GM23338 (cell line): ENCODE data around the gene ZNF787. TPM values are rescaled to one million over a fixed set of nuclear protein-coding genes. Genes with fewer than 3 reads are reported as not detected.

Experiments used
- ATAC-seq: fragments of 200-7000 bp; cut with Tn5 transposase; 3 replicates; pipeline ENCODE4 v1.9.1; 2020
- DNase-seq: peaks from one replicate; pipeline ENCODE4 v3.0.0-alpha.2; 2015; ENCODE audit warnings: low spot score
- H2AFZ ChIP-seq: fragments of 200-600 bp; sonication (generic); 2 replicates; pipeline ENCODE4 v1.8.0; 2016; ENCODE audit warnings: antibody characterized with exemption, mild to moderate bottlenecking, moderate library complexity
- H3F3A ChIP-seq: fragments of 200-600 bp; sonication (generic); replicated peaks from 2 replicates; pipeline ENCODE4 v1.8.0; 2017; ENCODE audit warnings: antibody characterized with exemption, mixed run types, low read depth
- H3K27ac ChIP-seq: fragments of 200-600 bp; sonication (generic); 2 replicates; pipeline ENCODE4 v1.6.1; 2016; ENCODE audit warnings: low read depth
- H3K27me3 ChIP-seq: fragments of 200-600 bp; sonication (generic); 2 replicates; pipeline ENCODE4 v1.8.0; 2016; ENCODE audit warnings: mild to moderate bottlenecking, mixed run types, moderate library complexity; ENCODE audit not compliant: insufficient read depth
- H3K36me3 ChIP-seq: fragments of 200-600 bp; sonication (generic); 2 replicates; pipeline ENCODE4 v1.8.0; 2016; ENCODE audit warnings: mild to moderate bottlenecking; ENCODE audit not compliant: insufficient read depth
- H3K4me1 ChIP-seq: fragments of 200-600 bp; sonication (generic); 2 replicates; pipeline ENCODE4 v1.8.0; 2016; ENCODE audit warnings: mild to moderate bottlenecking, moderate library complexity; ENCODE audit not compliant: insufficient read depth
- H3K4me2 ChIP-seq: fragments of 200-600 bp; sonication (generic); 2 replicates; pipeline ENCODE4 v1.7.1; 2017; ENCODE audit warnings: mixed run types
- H3K4me3 ChIP-seq: fragments of 200-600 bp; sonication (generic); 2 replicates; pipeline ENCODE4 v1.6.1; 2016; ENCODE audit warnings: mixed run types
- H3K79me2 ChIP-seq: fragments of 200-600 bp; sonication (generic); replicated peaks from 2 replicates; pipeline ENCODE4 v1.8.0; 2017; ENCODE audit warnings: mild to moderate bottlenecking; ENCODE audit not compliant: insufficient read depth
- H3K9me2 ChIP-seq: fragments of 200-600 bp; sonication (generic); 2 replicates; pipeline ENCODE4 v1.8.0; 2017; ENCODE audit not compliant: insufficient read depth
- H4K20me1 ChIP-seq: fragments of 200-600 bp; sonication (generic); replicated peaks from 2 replicates; pipeline ENCODE4 v1.8.0; 2017; ENCODE audit warnings: mild to moderate bottlenecking; ENCODE audit not compliant: insufficient read depth
- H3K27ac Mint-ChIP-seq: 2 replicates; pipeline ENCODE4 v1.8.0; 2020; ENCODE audit warnings: inconsistent platforms, mild to moderate bottlenecking, moderate library complexity, mixed read lengths
- H3K27me3 Mint-ChIP-seq: 3 replicates; pipeline ENCODE4 v1.8.0; 2022; ENCODE audit warnings: low read depth, mild to moderate bottlenecking, moderate library complexity, mixed read lengths, inconsistent platforms; ENCODE audit not compliant: insufficient read depth, poor library complexity
- H3K36me3 Mint-ChIP-seq: 3 replicates; pipeline ENCODE4 v1.8.0; 2021; ENCODE audit warnings: low read depth, mild to moderate bottlenecking, inconsistent platforms, moderate library complexity, mixed read lengths
- H3K4me1 Mint-ChIP-seq: 3 replicates; pipeline ENCODE4 v1.8.0; 2020; ENCODE audit warnings: mild to moderate bottlenecking, inconsistent platforms, mixed read lengths
- H3K4me3 Mint-ChIP-seq: 3 replicates; pipeline ENCODE4 v1.8.0; 2021; ENCODE audit warnings: moderate library complexity, mild to moderate bottlenecking, inconsistent platforms, mixed read lengths
- H3K9me3 Mint-ChIP-seq: 3 replicates; pipeline ENCODE4 v1.8.0; 2020; ENCODE audit warnings: moderate library complexity, mild to moderate bottlenecking, inconsistent platforms, mixed read lengths
- CREB1 ChIP-seq: fragments of 250-450 bp; sonication (Bioruptor Pico); IDR thresholded peaks from 2 replicates; pipeline ENCODE4 v1.5.0; 2020; ENCODE audit warnings: low read depth, mild to moderate bottlenecking, moderate library complexity
- EZH2 ChIP-seq: fragments of 200-600 bp; sonication (generic); IDR thresholded peaks from one replicate; pipeline ENCODE4 v1.8.0; 2017; ENCODE audit warnings: antibody characterized with exemption, mild to moderate bottlenecking, low read depth; ENCODE audit not compliant: unreplicated experiment
- EZH2phosphoT487 ChIP-seq: fragments of 200-600 bp; sonication (generic); IDR thresholded peaks from one replicate; pipeline ENCODE4 v1.8.1; 2018; ENCODE audit warnings: antibody characterized with exemption; ENCODE audit not compliant: unreplicated experiment
- JUNB ChIP-seq: IDR thresholded peaks from one replicate; pipeline ENCODE4 v1.6.1; 2016; ENCODE audit warnings: antibody characterized with exemption; ENCODE audit not compliant: unreplicated experiment
- NANOG ChIP-seq: IDR thresholded peaks from 2 replicates; pipeline ENCODE4 v1.6.1; 2016; ENCODE audit warnings: antibody characterized with exemption, borderline replicate concordance
- POLR2AphosphoS5 ChIP-seq: IDR thresholded peaks from 2 replicates; pipeline ENCODE4 v1.6.1; 2016; ENCODE audit warnings: antibody characterized with exemption, low read depth
- STAT1 ChIP-seq: IDR thresholded peaks from one replicate; pipeline ENCODE4 v1.6.1; 2016; ENCODE audit warnings: antibody characterized with exemption; ENCODE audit not compliant: unreplicated experiment
- ZNF114 ChIP-seq: fragments of 250-450 bp; sonication (Bioruptor Pico); IDR thresholded peaks from 2 replicates; pipeline ENCODE4 v1.5.0; 2020; ENCODE audit warnings: mild to moderate bottlenecking, moderate library complexity
- ZNF331 ChIP-seq: fragments of 250-450 bp; sonication (Bioruptor Pico); IDR thresholded peaks from 2 replicates; pipeline ENCODE4 v1.5.0; 2020; ENCODE audit warnings: low read depth, mild to moderate bottlenecking, moderate library complexity
- polyA plus RNA-seq: library from polyadenylated mRNA; unstranded; fragments of >200 nt; fragmentation: Nextera tagmentation; extraction: Ambion mirVana; gene quantifications from 2 replicates; pipeline ENCODE4 v1.2.1, GENCODE V29; 2016
- total RNA-seq: library from RNA; depleted of rRNA; stranded (reverse); fragments of >200 nt; shearing (Covaris generic); gene quantifications from 2 replicates; pipeline ENCODE4 v1.2.3, GENCODE V29; 2014
- TF ChIP-seq, protein P1 (sequence below): IDR thresholded peaks from 2 replicates; pipeline ENCODE4 v1.6.1; 2016; ENCODE audit warnings: antibody characterized with exemption
- TF ChIP-seq, protein P2 (sequence below), 2 experiments: fragments of 200-600 bp in 1 of 2; sonication (generic) in 1 of 2; conservative IDR thresholded peaks; 2 replicates each; pipeline versions ENCODE4 v1.5.1 to v1.6.1; 2016 to 2017; ENCODE audit warnings: antibody characterized with exemption in 2 of 2, low read depth in 2 of 2, mild to moderate bottlenecking in 2 of 2, moderate library complexity in 1 of 2
- TF ChIP-seq, protein P3 (sequence below): IDR thresholded peaks from one replicate; pipeline ENCODE4 v1.6.1; 2018; ENCODE audit warnings: antibody characterized with exemption; ENCODE audit not compliant: unreplicated experiment
- TF ChIP-seq, protein P4 (sequence below): fragments of 250-450 bp; sonication (Bioruptor Pico); IDR thresholded peaks from 2 replicates; pipeline ENCODE4 v1.5.0; 2020; ENCODE audit warnings: mild to moderate bottlenecking, moderate library complexity

The ZNF787 gene
- total and polyA plus RNA-seq, 2 experiments from 2014 or later: 12.5 to 44.6 TPM

DNA sequence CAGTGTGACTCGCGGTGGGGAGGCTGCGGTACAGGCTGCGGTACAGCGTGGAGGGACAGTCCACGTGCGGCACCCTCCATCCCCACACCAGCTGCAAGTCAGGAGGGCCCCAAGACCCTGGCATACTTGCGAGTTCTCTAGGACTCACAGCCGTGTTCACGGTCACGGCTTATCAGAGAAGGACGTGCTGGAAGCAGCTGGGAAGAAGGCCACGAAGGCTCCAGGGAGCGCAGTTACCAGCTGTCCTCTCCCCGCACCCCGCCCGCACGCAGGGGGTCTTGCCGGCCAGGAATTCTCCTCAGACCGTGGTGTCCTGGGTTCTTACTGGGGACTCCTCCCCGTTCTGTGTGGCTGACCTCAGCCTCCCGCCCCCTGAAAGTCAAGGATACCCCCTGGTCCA, 26.2 kb upstream of the ZNF787 start:
- no peak overlapping the region for H3K27ac Mint-ChIP-seq
- Histone ChIP-seq H3K4me3 (no peak overlapping the region), H3K27ac (no peak overlapping the region), H3K4me2 (no peak overlapping the region), H3K79me2 (peaks cover 44% of the 10 kb centered on the region), H3K4me1 (peaks cover 2% of the 10 kb centered on the region; the same call in 1 of the 2 replicates), H2AFZ (no peak overlapping the region), H3K27me3 (no peaks in the 10 kb centered on the region), H4K20me1 (peaks cover 7% of the 10 kb centered on the region; the same call in 1 of the 2 replicates), H3K36me3 (no peaks in the 10 kb centered on the region; the same call in 1 of the 2 replicates), H3K9me2 (no peaks in the 10 kb centered on the region), H3F3A (0 out of 2 replicates have a peak, but pooled peaks cover 6% of the 10 kb centered on the region)
- H3K4me3 Mint-ChIP-seq: no peak overlapping the region
- peaks cover 12% of the 10 kb centered on the region for H3K4me1 Mint-ChIP-seq
- ATAC-seq (no peak), DNase-seq (no peak)
- H3K36me3 Mint-ChIP-seq: peaks cover 34% of the 10 kb centered on the region
- H3K9me3 Mint-ChIP-seq: peaks cover 5% of the 10 kb centered on the region; the same call in 2 of the 3 replicates
- no peak for TF ChIP-seq JUNB
- no peak for TF ChIP-seq ZNF331 (CRISPR knock-in tag)
- TF ChIP-seq, protein P1, sequence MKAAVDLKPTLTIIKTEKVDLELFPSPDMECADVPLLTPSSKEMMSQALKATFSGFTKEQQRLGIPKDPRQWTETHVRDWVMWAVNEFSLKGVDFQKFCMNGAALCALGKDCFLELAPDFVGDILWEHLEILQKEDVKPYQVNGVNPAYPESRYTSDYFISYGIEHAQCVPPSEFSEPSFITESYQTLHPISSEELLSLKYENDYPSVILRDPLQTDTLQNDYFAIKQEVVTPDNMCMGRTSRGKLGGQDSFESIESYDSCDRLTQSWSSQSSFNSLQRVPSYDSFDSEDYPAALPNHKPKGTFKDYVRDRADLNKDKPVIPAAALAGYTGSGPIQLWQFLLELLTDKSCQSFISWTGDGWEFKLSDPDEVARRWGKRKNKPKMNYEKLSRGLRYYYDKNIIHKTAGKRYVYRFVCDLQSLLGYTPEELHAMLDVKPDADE: no peak
- TF ChIP-seq, protein P2, sequence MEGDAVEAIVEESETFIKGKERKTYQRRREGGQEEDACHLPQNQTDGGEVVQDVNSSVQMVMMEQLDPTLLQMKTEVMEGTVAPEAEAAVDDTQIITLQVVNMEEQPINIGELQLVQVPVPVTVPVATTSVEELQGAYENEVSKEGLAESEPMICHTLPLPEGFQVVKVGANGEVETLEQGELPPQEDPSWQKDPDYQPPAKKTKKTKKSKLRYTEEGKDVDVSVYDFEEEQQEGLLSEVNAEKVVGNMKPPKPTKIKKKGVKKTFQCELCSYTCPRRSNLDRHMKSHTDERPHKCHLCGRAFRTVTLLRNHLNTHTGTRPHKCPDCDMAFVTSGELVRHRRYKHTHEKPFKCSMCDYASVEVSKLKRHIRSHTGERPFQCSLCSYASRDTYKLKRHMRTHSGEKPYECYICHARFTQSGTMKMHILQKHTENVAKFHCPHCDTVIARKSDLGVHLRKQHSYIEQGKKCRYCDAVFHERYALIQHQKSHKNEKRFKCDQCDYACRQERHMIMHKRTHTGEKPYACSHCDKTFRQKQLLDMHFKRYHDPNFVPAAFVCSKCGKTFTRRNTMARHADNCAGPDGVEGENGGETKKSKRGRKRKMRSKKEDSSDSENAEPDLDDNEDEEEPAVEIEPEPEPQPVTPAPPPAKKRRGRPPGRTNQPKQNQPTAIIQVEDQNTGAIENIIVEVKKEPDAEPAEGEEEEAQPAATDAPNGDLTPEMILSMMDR (conservative IDR thresholded peaks at IDR 0.05; ENCODE audit: low read depth in 2 of 2): no peak
- TF ChIP-seq, protein P3, sequence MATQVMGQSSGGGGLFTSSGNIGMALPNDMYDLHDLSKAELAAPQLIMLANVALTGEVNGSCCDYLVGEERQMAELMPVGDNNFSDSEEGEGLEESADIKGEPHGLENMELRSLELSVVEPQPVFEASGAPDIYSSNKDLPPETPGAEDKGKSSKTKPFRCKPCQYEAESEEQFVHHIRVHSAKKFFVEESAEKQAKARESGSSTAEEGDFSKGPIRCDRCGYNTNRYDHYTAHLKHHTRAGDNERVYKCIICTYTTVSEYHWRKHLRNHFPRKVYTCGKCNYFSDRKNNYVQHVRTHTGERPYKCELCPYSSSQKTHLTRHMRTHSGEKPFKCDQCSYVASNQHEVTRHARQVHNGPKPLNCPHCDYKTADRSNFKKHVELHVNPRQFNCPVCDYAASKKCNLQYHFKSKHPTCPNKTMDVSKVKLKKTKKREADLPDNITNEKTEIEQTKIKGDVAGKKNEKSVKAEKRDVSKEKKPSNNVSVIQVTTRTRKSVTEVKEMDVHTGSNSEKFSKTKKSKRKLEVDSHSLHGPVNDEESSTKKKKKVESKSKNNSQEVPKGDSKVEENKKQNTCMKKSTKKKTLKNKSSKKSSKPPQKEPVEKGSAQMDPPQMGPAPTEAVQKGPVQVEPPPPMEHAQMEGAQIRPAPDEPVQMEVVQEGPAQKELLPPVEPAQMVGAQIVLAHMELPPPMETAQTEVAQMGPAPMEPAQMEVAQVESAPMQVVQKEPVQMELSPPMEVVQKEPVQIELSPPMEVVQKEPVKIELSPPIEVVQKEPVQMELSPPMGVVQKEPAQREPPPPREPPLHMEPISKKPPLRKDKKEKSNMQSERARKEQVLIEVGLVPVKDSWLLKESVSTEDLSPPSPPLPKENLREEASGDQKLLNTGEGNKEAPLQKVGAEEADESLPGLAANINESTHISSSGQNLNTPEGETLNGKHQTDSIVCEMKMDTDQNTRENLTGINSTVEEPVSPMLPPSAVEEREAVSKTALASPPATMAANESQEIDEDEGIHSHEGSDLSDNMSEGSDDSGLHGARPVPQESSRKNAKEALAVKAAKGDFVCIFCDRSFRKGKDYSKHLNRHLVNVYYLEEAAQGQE: no peak
- TF ChIP-seq STAT1: no peak
- no peak for TF ChIP-seq NANOG
- TF ChIP-seq, protein P4, sequence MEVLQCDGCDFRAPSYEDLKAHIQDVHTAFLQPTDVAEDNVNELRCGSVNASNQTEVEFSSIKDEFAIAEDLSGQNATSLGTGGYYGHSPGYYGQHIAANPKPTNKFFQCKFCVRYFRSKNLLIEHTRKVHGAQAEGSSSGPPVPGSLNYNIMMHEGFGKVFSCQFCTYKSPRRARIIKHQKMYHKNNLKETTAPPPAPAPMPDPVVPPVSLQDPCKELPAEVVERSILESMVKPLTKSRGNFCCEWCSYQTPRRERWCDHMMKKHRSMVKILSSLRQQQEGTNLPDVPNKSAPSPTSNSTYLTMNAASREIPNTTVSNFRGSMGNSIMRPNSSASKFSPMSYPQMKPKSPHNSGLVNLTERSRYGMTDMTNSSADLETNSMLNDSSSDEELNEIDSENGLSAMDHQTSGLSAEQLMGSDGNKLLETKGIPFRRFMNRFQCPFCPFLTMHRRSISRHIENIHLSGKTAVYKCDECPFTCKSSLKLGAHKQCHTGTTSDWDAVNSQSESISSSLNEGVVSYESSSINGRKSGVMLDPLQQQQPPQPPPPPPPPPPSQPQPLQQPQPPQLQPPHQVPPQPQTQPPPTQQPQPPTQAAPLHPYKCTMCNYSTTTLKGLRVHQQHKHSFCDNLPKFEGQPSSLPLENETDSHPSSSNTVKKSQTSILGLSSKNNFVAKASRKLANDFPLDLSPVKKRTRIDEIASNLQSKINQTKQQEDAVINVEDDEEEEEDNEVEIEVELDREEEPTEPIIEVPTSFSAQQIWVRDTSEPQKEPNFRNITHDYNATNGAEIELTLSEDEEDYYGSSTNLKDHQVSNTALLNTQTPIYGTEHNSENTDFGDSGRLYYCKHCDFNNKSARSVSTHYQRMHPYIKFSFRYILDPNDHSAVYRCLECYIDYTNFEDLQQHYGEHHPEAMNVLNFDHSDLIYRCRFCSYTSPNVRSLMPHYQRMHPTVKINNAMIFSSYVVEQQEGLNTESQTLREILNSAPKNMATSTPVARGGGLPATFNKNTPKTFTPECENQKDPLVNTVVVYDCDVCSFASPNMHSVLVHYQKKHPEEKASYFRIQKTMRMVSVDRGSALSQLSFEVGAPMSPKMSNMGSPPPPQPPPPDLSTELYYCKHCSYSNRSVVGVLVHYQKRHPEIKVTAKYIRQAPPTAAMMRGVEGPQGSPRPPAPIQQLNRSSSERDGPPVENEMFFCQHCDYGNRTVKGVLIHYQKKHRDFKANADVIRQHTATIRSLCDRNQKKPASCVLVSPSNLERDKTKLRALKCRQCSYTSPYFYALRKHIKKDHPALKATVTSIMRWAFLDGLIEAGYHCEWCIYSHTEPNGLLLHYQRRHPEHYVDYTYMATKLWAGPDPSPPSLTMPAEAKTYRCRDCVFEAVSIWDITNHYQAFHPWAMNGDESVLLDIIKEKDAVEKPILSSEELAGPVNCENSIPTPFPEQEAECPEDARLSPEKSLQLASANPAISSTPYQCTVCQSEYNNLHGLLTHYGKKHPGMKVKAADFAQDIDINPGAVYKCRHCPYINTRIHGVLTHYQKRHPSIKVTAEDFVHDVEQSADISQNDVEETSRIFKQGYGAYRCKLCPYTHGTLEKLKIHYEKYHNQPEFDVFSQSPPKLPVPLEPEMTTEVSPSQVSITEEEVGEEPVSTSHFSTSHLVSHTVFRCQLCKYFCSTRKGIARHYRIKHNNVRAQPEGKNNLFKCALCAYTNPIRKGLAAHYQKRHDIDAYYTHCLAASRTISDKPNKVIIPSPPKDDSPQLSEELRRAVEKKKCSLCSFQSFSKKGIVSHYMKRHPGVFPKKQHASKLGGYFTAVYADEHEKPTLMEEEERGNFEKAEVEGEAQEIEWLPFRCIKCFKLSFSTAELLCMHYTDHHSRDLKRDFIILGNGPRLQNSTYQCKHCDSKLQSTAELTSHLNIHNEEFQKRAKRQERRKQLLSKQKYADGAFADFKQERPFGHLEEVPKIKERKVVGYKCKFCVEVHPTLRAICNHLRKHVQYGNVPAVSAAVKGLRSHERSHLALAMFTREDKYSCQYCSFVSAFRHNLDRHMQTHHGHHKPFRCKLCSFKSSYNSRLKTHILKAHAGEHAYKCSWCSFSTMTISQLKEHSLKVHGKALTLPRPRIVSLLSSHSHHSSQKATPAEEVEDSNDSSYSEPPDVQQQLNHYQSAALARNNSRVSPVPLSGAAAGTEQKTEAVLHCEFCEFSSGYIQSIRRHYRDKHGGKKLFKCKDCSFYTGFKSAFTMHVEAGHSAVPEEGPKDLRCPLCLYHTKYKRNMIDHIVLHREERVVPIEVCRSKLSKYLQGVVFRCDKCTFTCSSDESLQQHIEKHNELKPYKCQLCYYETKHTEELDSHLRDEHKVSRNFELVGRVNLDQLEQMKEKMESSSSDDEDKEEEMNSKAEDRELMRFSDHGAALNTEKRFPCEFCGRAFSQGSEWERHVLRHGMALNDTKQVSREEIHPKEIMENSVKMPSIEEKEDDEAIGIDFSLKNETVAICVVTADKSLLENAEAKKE: no peak
- TF ChIP-seq EZH2phosphoT487: no peak
- TF ChIP-seq POLR2AphosphoS5: no peak
- TF ChIP-seq ZNF114 (CRISPR knock-in tag): no peak
- TF ChIP-seq EZH2: no peak
- TF ChIP-seq CREB1 (CRISPR knock-in tag): no peak
- H3K27me3 Mint-ChIP-seq: peaks cover 5% of the 10 kb centered on the region
